PC-9 (cell line): Measurements from ENCODE around the gene RORB. TPM values are rescaled to one million over a fixed set of nuclear protein-coding genes. Genes with fewer than 3 reads are reported as not detected.

Source experiments
- BruUV-seq: library from RNA; stranded (reverse); fragments of 400-500 nt; replicated peaks from 2 replicates; lab custom pipeline; 2021; lab: Mats Ljungman, UMichigan
- CTCF ChIA-PET: fragments of 300-600 bp; sonication (Branson Sonifier 250); formaldehyde crosslinking; loops from one replicate; lab custom pipeline; 2022; ENCODE audit warnings: antibody characterized with exemption; lab: Charles Lee
- POLR2A ChIA-PET: fragments of 300-600 bp; sonication (Branson Sonifier 250); formaldehyde crosslinking; loops from one replicate; lab custom pipeline; 2022; ENCODE audit warnings: antibody characterized with exemption; ENCODE audit not compliant: unreplicated experiment; lab: Charles Lee
- DNase-seq, 2 experiments: peaks; one replicate each; pipeline versions ENCODE4 v3.0.0 to v3.0.0-alpha.2; 2015 to 2022; ENCODE audit warnings: mixed read lengths in 1 of 2
- H2AFZ ChIP-seq: fragments of 200-600 bp; sonication (generic); 2 replicates; pipeline ENCODE4 v1.8.1; 2017; ENCODE audit warnings: antibody characterized with exemption
- H3F3A ChIP-seq: fragments of 200-600 bp; sonication (generic); 2 replicates; pipeline ENCODE4 v1.8.1; 2017; ENCODE audit warnings: antibody characterized with exemption, mild to moderate bottlenecking, low read depth; ENCODE audit not compliant: insufficient read depth
- H3K27ac ChIP-seq: fragments of 200-600 bp; sonication (generic); 2 replicates; pipeline ENCODE4 v1.6.1; 2016; ENCODE audit warnings: mixed run types
- H3K27me3 ChIP-seq: fragments of 200-600 bp; sonication (generic); 2 replicates; pipeline ENCODE4 v1.6.1; 2016; ENCODE audit warnings: low read depth, mixed run types; ENCODE audit not compliant: insufficient read depth
- H3K36me3 ChIP-seq: fragments of 200-600 bp; sonication (generic); 2 replicates; pipeline ENCODE4 v1.6.1; 2016; ENCODE audit warnings: low read depth, mixed run types
- H3K4me1 ChIP-seq: fragments of 200-600 bp; sonication (generic); replicated peaks from 2 replicates; pipeline ENCODE4 v1.6.1; 2016; ENCODE audit warnings: mixed run types; ENCODE audit not compliant: insufficient read depth
- H3K4me2 ChIP-seq: fragments of 200-600 bp; sonication (generic); 2 replicates; pipeline ENCODE4 v1.6.1; 2017; ENCODE audit warnings: mixed run types
- H3K4me3 ChIP-seq: fragments of 200-600 bp; sonication (generic); 2 replicates; pipeline ENCODE4 v1.6.1; 2016; ENCODE audit warnings: mixed run types
- H3K79me2 ChIP-seq: fragments of 200-600 bp; sonication (generic); 2 replicates; pipeline ENCODE4 v1.6.1; 2017; ENCODE audit warnings: low read depth, mixed run types
- H3K9me2 ChIP-seq: fragments of 200-600 bp; sonication (generic); 2 replicates; pipeline ENCODE4 v1.8.1; 2017; ENCODE audit warnings: mild to moderate bottlenecking; ENCODE audit not compliant: insufficient read depth
- H3K9me3 ChIP-seq: fragments of 200-600 bp; sonication (generic); 2 replicates; pipeline ENCODE4 v1.8.1; 2016; ENCODE audit warnings: low read depth; ENCODE audit not compliant: insufficient read depth
- H4K20me1 ChIP-seq: fragments of 200-600 bp; sonication (generic); 2 replicates; pipeline ENCODE4 v1.8.1; 2017; ENCODE audit not compliant: insufficient read depth
- CTCF ChIP-seq: fragments of 200-600 bp; sonication (generic); conservative IDR thresholded peaks from 2 replicates; pipeline ENCODE4 v1.6.1; 2017; ENCODE audit warnings: mixed run types, antibody characterized with exemption, mild to moderate bottlenecking, moderate library complexity
- EZH2 ChIP-seq: fragments of 200-600 bp; sonication (generic); IDR thresholded peaks from 2 replicates; pipeline ENCODE4 v1.8.0; 2017; ENCODE audit warnings: antibody characterized with exemption, low read depth
- intact Hi-C: fragments of 100-400 bp; cut with micrococcal nuclease; formaldehyde crosslinking; loops from one replicate; pipeline ENCODE4 v1.10.0; 2022; ENCODE audit not compliant: unreplicated experiment
- total RNA-seq: library from RNA; stranded (reverse); gene quantifications from 2 replicates; pipeline ENCODE4 v1.2.3, GENCODE V29; 2021

The RORB gene
- total RNA-seq, 1 experiment from 2014 or later, result 0.07 TPM

DNA sequence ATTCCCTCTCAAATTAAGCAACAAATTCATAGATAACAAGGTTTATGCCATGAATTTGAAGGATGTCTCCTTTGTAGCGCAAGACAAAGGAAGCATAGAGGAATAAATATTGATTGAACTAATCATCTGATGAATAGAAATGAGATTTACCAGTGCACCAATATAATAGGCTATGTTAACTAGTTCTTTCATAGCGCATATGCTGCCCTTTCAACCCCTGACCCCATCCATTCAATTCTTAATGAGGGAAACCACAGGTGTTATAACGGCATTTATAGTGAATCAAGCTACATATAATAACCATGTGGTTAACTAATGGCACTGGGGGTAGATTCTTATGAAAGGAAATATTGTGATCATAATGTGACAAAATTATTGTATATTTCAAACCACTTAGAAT lies 6.5 kb downstream of the RORB start:
- Histone ChIP-seq H3K27ac (no peak overlapping the region), H3K4me3 (no peak overlapping the region), H3K4me2 (no peak overlapping the region), H3K36me3 (no peaks in the 10 kb centered on the region), H3K9me3 (no peaks in the 10 kb centered on the region; the same call in 1 of the 2 replicates), H4K20me1 (no peaks in the 10 kb centered on the region), H2AFZ (no peak overlapping the region), H3K4me1 (no peaks in the 10 kb centered on the region), H3K9me2 (no peaks in the 10 kb centered on the region), H3K79me2 (no peaks in the 10 kb centered on the region), H3F3A (no peaks in the 10 kb centered on the region), H3K27me3 (no peaks in the 10 kb centered on the region)
- intact Hi-C loops, result no loop called here
- CTCF ChIA-PET, result no interaction called here
- BruUV-seq, result no TSS peak
- TF ChIP-seq EZH2 (no peak), CTCF (no peak)
- no peak for DNase-seq
- POLR2A ChIA-PET, result no interaction called here

DNA sequence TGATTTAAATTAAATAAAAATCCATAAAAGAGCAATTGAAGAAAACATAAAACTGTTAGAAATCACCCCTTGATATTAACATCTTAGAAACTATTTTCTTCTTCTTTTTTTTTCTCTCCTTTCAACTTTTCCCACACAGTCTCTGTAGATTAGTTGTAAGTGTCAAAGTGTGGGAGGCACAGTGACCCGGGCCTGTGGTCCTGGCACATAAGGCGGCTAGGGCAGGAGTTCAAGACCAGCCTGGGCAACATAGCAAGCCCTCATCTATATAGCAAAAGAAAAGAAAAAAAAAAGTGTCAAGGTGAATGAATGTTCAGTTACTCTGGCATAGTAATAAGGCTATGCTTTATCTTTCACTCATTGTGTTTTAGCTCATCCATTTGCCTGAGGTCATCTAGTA lies 14.2 kb downstream of the RORB start:
- ChIA-PET POLR2A (no interaction called here), CTCF (no interaction called here)
- Histone ChIP-seq H3K27ac (no peak overlapping the region), H3K27me3 (no peaks in the 10 kb centered on the region), H3K9me3 (no peaks in the 10 kb centered on the region; the same call in 1 of the 2 replicates), H3F3A (no peaks in the 10 kb centered on the region), H3K4me2 (no peak overlapping the region), H3K36me3 (no peaks in the 10 kb centered on the region), H3K9me2 (no peaks in the 10 kb centered on the region), H3K79me2 (no peaks in the 10 kb centered on the region), H2AFZ (no peak overlapping the region), H3K4me1 (no peaks in the 10 kb centered on the region), H3K4me3 (no peak overlapping the region), H4K20me1 (no peaks in the 10 kb centered on the region)
- DNase-seq, result no peak
- intact Hi-C loops, result no loop called here
- TF ChIP-seq EZH2, result no peak
- TF ChIP-seq CTCF, result no peak
- BruUV-seq, result no TSS peak

- Histone ChIP-seq H2AFZ (no peak overlapping the region), H3K79me2 (no peaks in the 10 kb centered on the region), H3K4me3 (no peak overlapping the region), H3K27me3 (no peaks in the 10 kb centered on the region), H3K9me3 (no peaks in the 10 kb centered on the region; the same call in 1 of the 2 replicates), H3K27ac (no peak overlapping the region), H3F3A (no peaks in the 10 kb centered on the region), H3K9me2 (no peaks in the 10 kb centered on the region), H3K4me1 (no peaks in the 10 kb centered on the region), H3K36me3 (no peaks in the 10 kb centered on the region), H3K4me2 (no peak overlapping the region), H4K20me1 (no peaks in the 10 kb centered on the region)
- TF ChIP-seq CTCF (no peak), EZH2 (no peak)
- intact Hi-C loops, result no loop called here
- CTCF ChIA-PET, result no interaction called here
- no TSS peak for BruUV-seq
- POLR2A ChIA-PET, result no interaction called here
- no peak for DNase-seq
These were observed 15.3 kb downstream of the RORB start for GRCh38 chr9:74512416-74512815.
